HFFc6 (cell line): ENCODE measurements around the gene EPB41L5. TPM values are rescaled to one million over a fixed set of nuclear protein-coding genes. Genes with fewer than 3 reads are reported as not detected.

Source experiments
- DNase-seq: peaks from one replicate; pipeline ENCODE4 v3.0.0-alpha.2; 2018
- H3K27ac Mint-ChIP-seq: 2 replicates; pipeline ENCODE4 v1.8.0; 2020; ENCODE audit warnings: mild to moderate bottlenecking, mixed read lengths
- H3K27me3 Mint-ChIP-seq: 2 replicates; pipeline ENCODE4 v1.8.0; 2021; ENCODE audit warnings: mild to moderate bottlenecking, moderate library complexity, mixed read lengths; ENCODE audit not compliant: insufficient read depth
- H3K36me3 Mint-ChIP-seq: 2 replicates; pipeline ENCODE4 v1.8.0; 2021; ENCODE audit warnings: low read depth, mixed read lengths
- H3K4me1 Mint-ChIP-seq: 2 replicates; pipeline ENCODE4 v1.8.0; 2020; ENCODE audit warnings: low read depth, mixed read lengths
- H3K4me3 Mint-ChIP-seq: 2 replicates; pipeline ENCODE4 v1.8.0; 2020; ENCODE audit warnings: mild to moderate bottlenecking, moderate library complexity, mixed read lengths
- H3K9me3 Mint-ChIP-seq: 2 replicates; pipeline ENCODE4 v1.8.0; 2020; ENCODE audit warnings: mild to moderate bottlenecking, mixed read lengths
- CTCF ChIP-seq: fragments of 200-600 bp; sonication (generic); IDR thresholded peaks from 2 replicates; pipeline ENCODE4 v1.5.0; 2021; ENCODE audit warnings: antibody characterized with exemption, mild to moderate bottlenecking
- total RNA-seq, 6 experiments: library from RNA; stranded (reverse); fragmentation: NEBNext Ultra II Directional; extraction: Animal tissue kit (Norgen Biotek cat#: 25700); gene quantifications; 2 replicates in 1 of 6; 3 replicates in 5 of 6; pipeline ENCODE4 v1.2.3, GENCODE V29; 2021

Gene EPB41L5
- total RNA-seq, 6 experiments from 2014 or later, result 0.63 to 1.3 (median 0.92) TPM

DNA sequence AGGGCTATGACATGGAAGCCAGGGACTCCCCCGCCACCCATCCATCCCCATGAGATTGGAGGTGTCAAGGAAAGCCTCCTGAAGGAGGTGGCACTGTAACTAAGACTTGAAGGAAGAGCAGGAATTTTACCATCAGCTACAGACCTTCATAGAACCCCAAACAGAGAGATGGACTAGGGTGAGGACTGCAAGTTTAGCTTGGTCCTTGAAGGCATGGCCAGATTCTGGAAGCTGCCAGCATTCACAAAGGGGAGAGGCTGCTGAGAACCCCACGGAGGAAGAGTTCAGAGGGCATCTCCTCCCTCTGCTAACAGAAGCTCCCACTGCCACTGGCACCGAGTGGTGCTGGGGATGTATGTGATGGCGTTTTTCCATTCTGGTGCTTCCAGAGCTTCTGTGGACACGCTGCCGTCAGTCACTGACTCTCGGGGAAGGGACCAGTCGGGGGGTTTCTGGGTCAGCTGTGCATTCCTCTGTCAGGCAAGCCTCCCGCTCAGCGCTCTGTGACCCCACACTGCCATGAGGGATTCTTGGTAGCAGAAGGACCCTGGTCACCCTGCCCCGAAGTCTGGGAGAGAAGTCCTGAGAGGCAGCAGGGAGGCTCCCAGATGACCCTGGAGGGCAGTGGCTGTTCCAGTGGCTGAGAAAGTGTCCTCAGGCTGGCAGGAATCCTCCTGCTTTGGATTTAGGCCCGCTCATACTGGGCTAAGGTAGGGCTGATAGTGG lies 192.2 kb downstream of the EPB41L5 start:
- no peaks in the 10 kb centered on the region for H3K4me1 Mint-ChIP-seq
- no peak for DNase-seq
- H3K9me3 Mint-ChIP-seq, result no peaks in the 10 kb centered on the region
- no peak overlapping the region for H3K4me3 Mint-ChIP-seq
- no peaks in the 10 kb centered on the region for H3K36me3 Mint-ChIP-seq
- peaks cover 13% of the 10 kb centered on the region for H3K27me3 Mint-ChIP-seq
- no peak overlapping the region for H3K27ac Mint-ChIP-seq
- no peak for TF ChIP-seq CTCF

- Mint-ChIP-seq H3K9me3 (no peaks in the 10 kb centered on the region), H3K27me3 (peaks cover 6% of the 10 kb centered on the region), H3K36me3 (no peaks in the 10 kb centered on the region), H3K27ac (no peak overlapping the region), H3K4me3 (no peak overlapping the region), H3K4me1 (no peaks in the 10 kb centered on the region)
- no peak for DNase-seq
- TF ChIP-seq CTCF, result peak; percentile 74
Measured at GRCh38 chr2:120206022-120206581, 193.2 kb downstream of the EPB41L5 start.

- Mint-ChIP-seq H3K36me3 (no peaks in the 10 kb centered on the region), H3K9me3 (no peaks in the 10 kb centered on the region), H3K27ac (no peak overlapping the region), H3K4me3 (no peak overlapping the region), H3K27me3 (peaks cover 2% of the 10 kb centered on the region), H3K4me1 (no peaks in the 10 kb centered on the region)
- no peak for TF ChIP-seq CTCF
- DNase-seq, result no peak
Measured at GRCh38 chr2:120208381-120209353, 195.8 kb downstream of the EPB41L5 start.

DNA sequence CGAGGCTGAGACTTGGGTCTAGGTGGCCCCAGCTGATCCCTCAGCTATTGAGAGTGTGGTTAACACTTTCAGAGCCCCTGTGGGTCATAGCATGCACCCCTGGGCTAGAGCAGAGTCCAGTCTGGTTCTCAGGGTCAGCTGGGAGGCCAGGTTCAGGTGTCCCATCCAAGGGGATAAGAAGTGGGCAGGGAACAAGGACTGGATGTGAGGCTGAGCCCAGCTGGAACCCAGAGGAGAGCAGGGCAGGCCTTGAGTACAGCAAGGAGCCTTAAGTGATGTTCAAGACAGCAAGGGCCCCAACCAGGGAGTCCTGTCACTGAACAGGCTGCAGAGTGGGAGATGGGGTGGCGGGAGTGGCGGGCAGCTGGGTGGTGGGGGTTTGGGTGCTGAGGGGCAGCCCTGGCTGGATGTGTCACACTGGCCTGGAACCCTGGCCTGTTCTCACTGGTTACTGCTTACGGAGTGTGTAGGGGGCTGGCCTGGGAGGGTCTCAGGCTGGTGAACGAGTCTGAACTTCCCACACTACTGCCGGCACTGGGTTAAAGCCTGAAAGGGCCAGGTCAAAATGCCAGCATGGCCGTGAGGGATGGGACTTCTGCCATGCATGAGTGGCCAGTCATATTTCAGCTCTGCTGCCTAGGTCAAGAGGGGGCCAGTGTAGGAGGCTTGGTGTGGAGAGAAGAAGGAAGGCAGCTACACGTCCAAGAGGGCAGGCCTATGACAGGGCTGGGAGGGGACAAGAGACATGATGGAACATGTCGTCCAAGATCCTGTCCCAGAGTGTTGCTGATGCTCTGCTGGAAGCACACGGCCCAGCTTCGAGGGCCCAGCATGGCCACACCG lies 196.8 kb downstream of the EPB41L5 start:
- no peak for TF ChIP-seq CTCF
- DNase-seq, result no peak
- no peaks in the 10 kb centered on the region for H3K4me1 Mint-ChIP-seq
- H3K27ac Mint-ChIP-seq, result no peak overlapping the region
- no peak overlapping the region for H3K4me3 Mint-ChIP-seq
- no peaks in the 10 kb centered on the region; the same call in 1 of the 2 replicates for H3K27me3 Mint-ChIP-seq
- no peaks in the 10 kb centered on the region for H3K36me3 Mint-ChIP-seq
- no peaks in the 10 kb centered on the region for H3K9me3 Mint-ChIP-seq

DNA sequence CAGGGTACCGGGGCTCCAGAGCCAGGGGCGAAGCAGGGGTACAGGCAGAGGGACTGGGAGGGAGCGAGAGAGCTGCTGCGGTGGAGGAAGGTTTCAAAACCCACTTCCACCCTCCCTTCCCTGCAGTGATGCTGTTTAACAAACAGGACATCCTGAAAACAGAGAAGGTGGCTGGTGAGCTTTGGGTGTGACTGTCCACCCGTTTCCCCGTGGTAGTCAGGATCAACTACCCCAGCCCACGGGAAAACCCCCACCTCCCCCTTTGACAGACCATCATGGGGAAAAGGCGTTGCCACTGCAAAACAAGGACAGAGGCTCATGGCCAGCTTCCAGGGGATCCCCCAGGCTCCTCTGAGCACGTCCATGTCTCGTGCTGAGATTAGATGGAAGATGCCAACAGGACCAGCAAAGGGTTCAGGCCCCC lies 197.4 kb downstream of the EPB41L5 start:
- no peak for DNase-seq
- H3K27ac Mint-ChIP-seq, result no peak overlapping the region
- no peaks in the 10 kb centered on the region for H3K9me3 Mint-ChIP-seq
- no peaks in the 10 kb centered on the region for H3K36me3 Mint-ChIP-seq
- no peak overlapping the region for H3K4me3 Mint-ChIP-seq
- no peaks in the 10 kb centered on the region for H3K4me1 Mint-ChIP-seq
- no peaks in the 10 kb centered on the region; the same call in 1 of the 2 replicates for H3K27me3 Mint-ChIP-seq
- TF ChIP-seq CTCF, result no peak
